ENCODE results near the gene ZNF205. TPM values are rescaled to one million over a fixed set of nuclear protein-coding genes. Genes with fewer than 3 reads are reported as not detected.
A peak's percentile ranks its signal among the peaks of the same experiment; 100 is the strongest.

Gene ZNF205
- total and polyA plus RNA-seq, 7 donors, result 1.8 to 5.4 (median 1.9) TPM

DNA sequence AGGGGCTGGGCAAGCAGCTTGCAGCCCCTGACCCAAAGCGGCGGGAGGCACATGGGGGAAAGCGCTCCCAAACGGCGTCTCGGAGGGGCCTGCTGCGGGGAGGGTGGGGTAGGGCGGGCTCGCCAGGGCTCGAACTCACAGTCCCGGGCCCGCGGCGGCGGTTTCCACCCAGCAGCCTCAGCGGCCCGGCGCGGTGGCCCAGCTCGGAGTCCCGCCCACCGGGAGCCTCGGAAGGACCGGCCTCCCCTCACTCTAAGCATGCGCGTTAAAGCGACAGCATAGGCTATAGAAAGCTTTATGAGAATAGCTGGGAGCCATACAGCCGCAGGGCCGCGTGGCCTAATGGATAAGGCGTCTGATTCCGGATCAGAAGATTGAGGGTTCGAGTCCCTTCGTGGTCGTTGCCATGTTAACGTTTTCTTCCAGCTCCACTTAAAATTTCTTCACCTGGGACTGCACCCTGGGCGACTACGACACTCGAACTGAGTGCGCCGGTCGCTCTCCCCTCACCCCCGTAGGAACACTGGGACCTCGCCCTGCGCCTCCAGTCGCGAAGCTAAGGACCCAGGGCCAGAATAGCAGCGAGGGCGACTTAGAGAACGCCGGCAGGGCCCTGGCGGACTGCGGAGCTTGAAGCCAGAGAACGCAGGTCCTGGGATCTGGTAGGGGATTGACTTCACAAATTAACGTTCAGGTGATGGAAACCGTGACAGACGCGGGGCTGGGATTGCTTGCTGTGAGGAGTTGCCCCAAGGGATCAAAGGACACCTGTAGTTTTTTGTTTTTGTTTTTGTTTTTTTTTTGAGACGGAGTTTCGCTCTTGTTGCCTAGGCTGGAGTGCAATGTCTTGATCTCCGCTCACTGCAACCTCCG, 38.2 kb downstream of the ZNF205 start:
- intact Hi-C loops (cut with DNase I), result no loop called here
- Histone ChIP-seq H3K27ac (peak overlapping the region; percentile 72), H3K4me3 (peak overlapping the region; percentile 78), H3K36me3 (ENCODE audit: insufficient read depth in 1 of 2, low read depth in 1 of 2) (no peaks in the 10 kb centered on the region), H3K27me3 (ENCODE audit: insufficient read depth in 3 of 3, low read length in 2 of 3) (peaks cover 0 to 2% (median 0%) of the 10 kb centered on the region in 3 donors), H3K4me1 (peaks cover 16% of the 10 kb centered on the region), H3K9me3 (no peaks in the 10 kb centered on the region)
- peak; percentile 90 to 92 (median 92) for ATAC-seq
- TF ChIP-seq, protein P1, sequence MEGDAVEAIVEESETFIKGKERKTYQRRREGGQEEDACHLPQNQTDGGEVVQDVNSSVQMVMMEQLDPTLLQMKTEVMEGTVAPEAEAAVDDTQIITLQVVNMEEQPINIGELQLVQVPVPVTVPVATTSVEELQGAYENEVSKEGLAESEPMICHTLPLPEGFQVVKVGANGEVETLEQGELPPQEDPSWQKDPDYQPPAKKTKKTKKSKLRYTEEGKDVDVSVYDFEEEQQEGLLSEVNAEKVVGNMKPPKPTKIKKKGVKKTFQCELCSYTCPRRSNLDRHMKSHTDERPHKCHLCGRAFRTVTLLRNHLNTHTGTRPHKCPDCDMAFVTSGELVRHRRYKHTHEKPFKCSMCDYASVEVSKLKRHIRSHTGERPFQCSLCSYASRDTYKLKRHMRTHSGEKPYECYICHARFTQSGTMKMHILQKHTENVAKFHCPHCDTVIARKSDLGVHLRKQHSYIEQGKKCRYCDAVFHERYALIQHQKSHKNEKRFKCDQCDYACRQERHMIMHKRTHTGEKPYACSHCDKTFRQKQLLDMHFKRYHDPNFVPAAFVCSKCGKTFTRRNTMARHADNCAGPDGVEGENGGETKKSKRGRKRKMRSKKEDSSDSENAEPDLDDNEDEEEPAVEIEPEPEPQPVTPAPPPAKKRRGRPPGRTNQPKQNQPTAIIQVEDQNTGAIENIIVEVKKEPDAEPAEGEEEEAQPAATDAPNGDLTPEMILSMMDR (IDR thresholded peaks at IDR 0.05), result no peak
- 1% methylated on average over 58 to 62 of the region's 62 CpGs for WGBS, 3 donors
- peak; percentile 94 for DNase-seq

DNA sequence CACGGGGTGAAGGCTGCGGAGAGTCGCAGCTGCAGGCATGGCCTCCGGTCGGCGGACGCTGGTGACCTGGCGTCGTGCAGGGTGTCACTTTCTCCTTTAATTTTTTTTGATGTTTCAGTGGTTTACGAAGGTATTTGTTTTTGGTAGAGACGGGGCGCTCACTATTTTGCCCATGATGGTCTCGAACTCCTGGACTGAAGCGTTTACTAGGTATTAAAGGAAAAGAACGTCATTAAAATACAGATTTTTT, 39.6 kb downstream of the ZNF205 start:
- intact Hi-C loops (cut with DNase I), result no loop called here
- ATAC-seq, result no peak
- peaks cover 0 to 4% (median 0%) of the 10 kb centered on the region in 3 donors for H3K27me3 ChIP-seq (ENCODE audit: insufficient read depth in 3 of 3, low read length in 2 of 3)
- no peaks in the 10 kb centered on the region for H3K36me3 ChIP-seq (ENCODE audit: insufficient read depth in 1 of 2, low read depth in 1 of 2)
- 3 to 5% (median 4%) methylated on average over 15 of the region's 15 CpGs for WGBS, 3 donors
- H3K9me3 ChIP-seq, result no peaks in the 10 kb centered on the region
- peak overlapping the region; percentile 78 for H3K4me3 ChIP-seq
- H3K27ac ChIP-seq, result no peak overlapping the region
- TF ChIP-seq, protein P1 (IDR thresholded peaks at IDR 0.05), result no peak
- DNase-seq, result no peak
- peaks cover 12% of the 10 kb centered on the region for H3K4me1 ChIP-seq

DNA sequence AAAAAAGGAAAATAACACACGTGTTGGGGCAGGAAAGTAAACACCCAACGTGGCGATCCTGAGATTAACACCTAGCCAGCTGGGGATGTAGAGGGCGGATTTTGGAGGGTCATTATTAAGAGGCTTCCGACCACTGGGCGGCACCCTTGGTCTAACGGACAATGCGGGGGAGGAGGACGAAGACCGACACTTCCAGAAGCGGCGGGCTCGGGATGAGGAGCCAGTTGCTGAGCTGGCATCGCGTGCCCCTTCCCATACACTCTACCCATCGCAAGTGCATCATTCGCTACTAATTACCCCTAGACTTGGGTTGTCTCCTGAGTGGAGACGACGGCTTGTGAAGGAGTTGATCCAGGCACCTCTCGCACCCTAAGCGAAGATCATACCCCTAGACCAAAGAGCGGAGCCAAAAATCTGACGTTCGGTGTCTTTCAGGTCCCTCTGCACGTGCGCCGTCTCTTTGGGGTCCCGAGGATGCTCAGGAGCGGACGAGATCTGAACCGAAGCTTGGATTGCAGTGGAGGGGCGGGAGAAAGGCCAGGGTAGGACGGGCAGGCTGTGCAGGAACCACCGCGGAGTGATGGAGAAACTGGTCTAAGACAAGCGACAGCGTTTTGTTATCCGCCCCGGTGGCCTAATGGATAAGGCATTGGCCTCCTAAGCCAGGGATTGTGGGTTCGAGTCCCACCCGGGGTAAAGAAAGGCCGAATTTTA, 40.0 kb downstream of the ZNF205 start:
- no peaks in the 10 kb centered on the region for H3K9me3 ChIP-seq
- peaks cover 0 to 4% (median 3%) of the 10 kb centered on the region in 3 donors for H3K27me3 ChIP-seq (ENCODE audit: insufficient read depth in 3 of 3, low read length in 2 of 3)
- peak overlapping the region; percentile 78 for H3K4me3 ChIP-seq
- DNase-seq, result peak; percentile 82 to 86
- 1 to 2% (median 1%) methylated on average over 42 of the region's 42 CpGs for WGBS, 3 donors
- ATAC-seq, result peak; percentile 37 to 56 (median 48)
- peak overlapping the region; percentile 23 for H3K27ac ChIP-seq
- intact Hi-C loops (cut with DNase I), result no loop called here
- H3K4me1 ChIP-seq, result peaks cover 12% of the 10 kb centered on the region
- no peaks in the 10 kb centered on the region for H3K36me3 ChIP-seq (ENCODE audit: insufficient read depth in 1 of 2, low read depth in 1 of 2)
- TF ChIP-seq, protein P1 (IDR thresholded peaks at IDR 0.05), result peak; percentile 24

DNA sequence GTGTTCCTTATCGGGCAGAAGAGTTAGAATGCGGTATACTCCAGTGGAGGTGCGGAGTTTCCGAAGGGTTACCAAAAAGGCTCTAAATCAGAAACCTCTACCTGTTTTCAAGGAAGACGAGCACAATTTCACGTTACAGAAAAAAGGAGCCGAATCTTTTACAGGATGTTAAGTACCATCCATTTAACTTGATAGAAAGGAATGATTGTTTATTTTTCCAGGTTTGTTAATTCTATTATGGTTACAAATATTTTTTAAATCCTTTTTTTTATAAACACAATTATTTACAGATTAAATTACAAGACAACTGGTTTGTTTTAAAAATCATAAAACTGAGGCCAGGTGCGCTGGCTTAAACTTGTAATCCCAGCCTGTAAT, 40.6 kb downstream of the ZNF205 start:
- DNase-seq, result no peak
- Histone ChIP-seq H3K4me3 (peak overlapping the region; percentile 78), H3K27ac (no peak overlapping the region), H3K27me3 (ENCODE audit: insufficient read depth in 3 of 3, low read length in 2 of 3) (peaks cover 0 to 10% (median 8%) of the 10 kb centered on the region in 3 donors), H3K9me3 (no peaks in the 10 kb centered on the region), H3K36me3 (ENCODE audit: insufficient read depth in 1 of 2, low read depth in 1 of 2) (no peaks in the 10 kb centered on the region), H3K4me1 (peaks cover 12% of the 10 kb centered on the region)
- WGBS, 3 donors, result 9 to 14% (median 9%) methylated on average over 8 of the region's 8 CpGs
- TF ChIP-seq, protein P1 (IDR thresholded peaks at IDR 0.05), result no peak
- intact Hi-C loops (cut with DNase I), result no loop called here
- ATAC-seq, result no peak

All from psoas muscle (tissue), 8 donors.